ENCODE results near the gene MED17. TPM values are rescaled to one million over a fixed set of nuclear protein-coding genes. Genes with fewer than 3 reads are reported as not detected.

MED17 gene
- total RNA-seq, 1 donor from 2014 or later = 51.4 TPM

- no peak overlapping the region for H3K4me3 ChIP-seq (ENCODE audit: low read depth, low read length)
- DNase-seq (ENCODE audit: low read depth) = no peak
- TF ChIP-seq CTCF (IDR thresholded peaks at IDR 0.05; ENCODE audit: insufficient read depth, low read length, poor library complexity, severe bottlenecking) = no peak
- no peaks in the 10 kb centered on the region for H3K36me3 ChIP-seq (ENCODE audit: control insufficient read depth, insufficient read depth, low read length)
- H3K27me3 ChIP-seq (ENCODE audit: control insufficient read depth, insufficient read depth, low read length) = no peaks in the 10 kb centered on the region
These were observed 31.0 kb downstream of the MED17 start for GRCh38 chr11:93814966-93815633.

DNA sequence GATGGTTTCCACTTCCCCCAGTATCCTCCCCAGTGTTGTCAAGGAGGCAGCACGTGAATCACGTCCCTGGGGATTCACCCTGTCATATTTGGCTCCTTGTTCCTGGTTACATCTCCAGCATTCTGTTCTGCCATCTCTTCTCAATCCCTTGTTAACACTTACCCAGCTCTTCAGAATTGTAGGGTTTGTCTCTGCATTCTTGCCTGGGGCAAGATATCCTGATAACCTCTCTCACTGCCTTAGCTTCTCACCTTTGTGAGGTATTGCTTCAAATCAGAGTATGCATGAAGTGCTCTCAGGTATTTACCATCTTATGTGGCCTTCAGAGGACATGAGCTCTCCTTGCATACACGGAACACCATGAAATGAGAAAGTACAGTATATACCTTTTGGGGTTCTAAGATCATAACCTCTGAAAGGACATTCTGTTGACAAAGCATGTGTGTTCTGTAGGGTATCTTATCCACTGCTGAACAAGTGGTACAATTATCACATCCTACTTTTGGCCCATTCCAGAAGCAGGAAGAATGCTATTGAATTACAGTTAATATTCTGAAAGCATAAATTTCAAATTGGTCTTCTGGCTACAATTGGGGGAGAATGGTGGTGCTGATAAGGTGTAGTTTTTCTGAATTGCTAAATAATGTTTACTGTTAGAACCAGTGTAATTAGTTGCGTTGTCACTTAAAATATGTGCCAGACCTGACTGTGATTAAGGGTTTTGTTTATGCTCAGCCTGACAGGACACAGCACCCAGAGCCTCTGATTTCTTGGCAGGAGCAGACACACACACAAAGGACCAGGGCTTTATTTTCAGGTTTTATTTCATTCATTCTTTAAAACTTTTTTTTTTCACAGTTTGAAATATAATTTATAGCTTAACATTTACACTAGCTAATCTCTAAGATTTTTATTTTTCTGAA, 33.6 kb downstream of the MED17 start:
- Histone ChIP-seq H3K27me3 (ENCODE audit: control insufficient read depth, insufficient read depth, low read length) (no peaks in the 10 kb centered on the region), H3K4me3 (ENCODE audit: low read depth, low read length) (no peak overlapping the region), H3K36me3 (ENCODE audit: control insufficient read depth, insufficient read depth, low read length) (no peaks in the 10 kb centered on the region)
- no peak for TF ChIP-seq CTCF (IDR thresholded peaks at IDR 0.05; ENCODE audit: insufficient read depth, low read length, poor library complexity, severe bottlenecking)
- no peak for DNase-seq (ENCODE audit: low read depth)

DNA sequence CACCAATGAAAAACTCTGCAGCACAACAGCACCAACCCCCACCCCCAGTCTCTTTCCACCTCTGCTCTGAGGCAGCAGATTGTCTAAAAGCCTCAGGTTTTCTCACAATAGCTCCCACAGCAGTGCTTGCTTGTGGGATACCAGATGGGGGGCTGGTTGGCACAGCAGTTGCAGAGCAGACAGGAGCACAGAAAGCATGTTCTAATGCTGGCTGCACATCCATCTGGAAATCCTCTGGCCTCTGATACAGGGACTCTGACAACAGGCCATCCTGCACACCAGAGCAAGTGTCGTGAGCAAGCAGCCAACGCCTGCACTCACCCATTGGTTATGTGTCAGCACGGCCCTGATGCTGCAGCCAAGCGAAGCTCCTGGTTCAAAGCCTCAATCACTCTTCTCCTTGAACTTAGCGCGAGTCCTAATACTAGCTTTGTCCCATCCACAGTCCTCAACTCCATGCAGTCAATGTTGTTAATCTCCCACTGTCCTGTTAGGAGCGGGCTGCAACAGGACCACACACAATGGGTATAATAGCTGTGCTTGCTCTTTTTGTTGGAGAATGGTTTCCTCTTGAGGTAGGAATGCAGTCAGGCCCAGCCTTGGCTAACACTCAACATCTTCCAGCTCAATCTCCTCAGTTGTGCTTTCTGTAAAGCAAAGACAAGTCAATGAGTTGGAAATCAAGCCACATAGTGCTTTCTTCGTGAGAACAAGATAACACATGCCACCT, 36.0 kb downstream of the MED17 start:
- H3K4me3 ChIP-seq (ENCODE audit: low read depth, low read length) = no peak overlapping the region
- DNase-seq (ENCODE audit: low read depth) = no peak
- no peaks in the 10 kb centered on the region for H3K27me3 ChIP-seq (ENCODE audit: control insufficient read depth, insufficient read depth, low read length)
- TF ChIP-seq CTCF (IDR thresholded peaks at IDR 0.05; ENCODE audit: insufficient read depth, low read length, poor library complexity, severe bottlenecking) = no peak
- no peaks in the 10 kb centered on the region for H3K36me3 ChIP-seq (ENCODE audit: control insufficient read depth, insufficient read depth, low read length)

GRCh38 chr11:93820847-93821246, 36.8 kb downstream of the MED17 start:
- Histone ChIP-seq H3K36me3 (ENCODE audit: control insufficient read depth, insufficient read depth, low read length) (no peaks in the 10 kb centered on the region), H3K4me3 (ENCODE audit: low read depth, low read length) (no peak overlapping the region), H3K27me3 (ENCODE audit: control insufficient read depth, insufficient read depth, low read length) (no peaks in the 10 kb centered on the region)
- no peak for TF ChIP-seq CTCF (IDR thresholded peaks at IDR 0.05; ENCODE audit: insufficient read depth, low read length, poor library complexity, severe bottlenecking)
- DNase-seq (ENCODE audit: low read depth) = no peak

DNA sequence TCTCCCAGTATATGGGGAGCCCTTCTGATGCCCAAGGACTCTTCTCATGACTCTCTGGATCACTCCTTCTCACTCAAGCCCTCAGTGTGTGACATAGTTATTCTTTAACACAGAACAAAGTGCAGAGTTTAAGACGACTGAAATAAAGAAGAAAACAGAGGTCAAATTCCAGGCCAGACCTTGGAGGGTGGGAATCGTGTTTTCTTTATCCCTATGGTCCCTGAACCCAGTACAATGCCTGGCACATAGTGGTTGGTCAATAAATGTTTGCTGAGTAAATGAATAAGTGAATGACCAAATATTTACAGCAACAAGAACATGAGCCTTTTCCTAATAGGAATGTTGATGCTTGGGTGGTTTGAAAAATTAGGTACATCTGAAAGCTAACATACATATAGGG, 37.5 kb downstream of the MED17 start:
- TF ChIP-seq CTCF (IDR thresholded peaks at IDR 0.05; ENCODE audit: insufficient read depth, low read length, poor library complexity, severe bottlenecking) = no peak
- Histone ChIP-seq H3K36me3 (ENCODE audit: control insufficient read depth, insufficient read depth, low read length) (no peaks in the 10 kb centered on the region), H3K27me3 (ENCODE audit: control insufficient read depth, insufficient read depth, low read length) (no peaks in the 10 kb centered on the region), H3K4me3 (ENCODE audit: low read depth, low read length) (no peak overlapping the region)
- no peak for DNase-seq (ENCODE audit: low read depth)

Data from kidney epithelial cell (primary cell).